Measurements from ENCODE around the gene NEURL3.

The NEURL3 gene

GRCh38 chr2:96470636-96471035 lies 34.5 kb downstream of the NEURL3 start:
- TF ChIP-seq ARNTL (CRISPR knock-in tag; IDR thresholded peaks at IDR 0.05; ENCODE audit: borderline replicate concordance, low read depth) (no peak), SNAI2 (CRISPR knock-in tag; IDR thresholded peaks at IDR 0.05) (no peak), TCF4 (CRISPR knock-in tag; IDR thresholded peaks at IDR 0.05; ENCODE audit: borderline replicate concordance) (no peak), RARB (CRISPR knock-in tag; IDR thresholded peaks at IDR 0.05) (no peak), ZFP3 (CRISPR knock-in tag; IDR thresholded peaks at IDR 0.05) (no peak), TSHZ2 (CRISPR knock-in tag; IDR thresholded peaks at IDR 0.05) (no peak), ZNF8 (CRISPR knock-in tag; IDR thresholded peaks at IDR 0.05) (no peak), PATZ1 (CRISPR knock-in tag; IDR thresholded peaks at IDR 0.05; ENCODE audit: borderline replicate concordance) (no peak), GLIS3 (CRISPR knock-in tag; IDR thresholded peaks at IDR 0.05) (no peak), ISL1 (CRISPR knock-in tag; IDR thresholded peaks at IDR 0.05) (no peak), POU6F1 (CRISPR knock-in tag; IDR thresholded peaks at IDR 0.05; ENCODE audit: borderline replicate concordance, low read depth) (no peak), CSRNP3 (CRISPR knock-in tag; IDR thresholded peaks at IDR 0.05) (no peak), OSR1 (CRISPR knock-in tag; IDR thresholded peaks at IDR 0.05) (no peak), PPARA (CRISPR knock-in tag; IDR thresholded peaks at IDR 0.05; ENCODE audit: borderline replicate concordance) (no peak), CSDC2 (CRISPR knock-in tag; IDR thresholded peaks at IDR 0.05) (no peak), BACH2 (CRISPR knock-in tag; IDR thresholded peaks at IDR 0.05; ENCODE audit: borderline replicate concordance) (no peak), ESRRG (CRISPR knock-in tag; IDR thresholded peaks at IDR 0.05) (no peak), CREB5 (CRISPR knock-in tag; IDR thresholded peaks at IDR 0.05; ENCODE audit: low read depth) (no peak), ZNF565 (CRISPR knock-in tag; conservative IDR thresholded peaks at IDR 0.05; ENCODE audit: low read depth) (no peak)
- peak; percentile 83 for ATAC-seq

- no peak for TF ChIP-seq CREB5 (CRISPR knock-in tag; IDR thresholded peaks at IDR 0.05; ENCODE audit: low read depth)
- no peak for TF ChIP-seq OSR1 (CRISPR knock-in tag; IDR thresholded peaks at IDR 0.05)
- no peak for TF ChIP-seq ESRRG (CRISPR knock-in tag; IDR thresholded peaks at IDR 0.05)
- no peak for TF ChIP-seq GLIS3 (CRISPR knock-in tag; IDR thresholded peaks at IDR 0.05)
- ATAC-seq, result no peak
Observed at GRCh38 chr2:96470109-96470508, 35.0 kb downstream of the NEURL3 start.

GRCh38 chr2:96468904-96469303 lies 36.3 kb downstream of the NEURL3 start:
- no peak for ATAC-seq
- TF ChIP-seq TOX (CRISPR knock-in tag; IDR thresholded peaks at IDR 0.05; ENCODE audit: borderline replicate concordance), result no peak
- TF ChIP-seq ZNF8 (CRISPR knock-in tag; IDR thresholded peaks at IDR 0.05), result no peak
- no peak for TF ChIP-seq CREB5 (CRISPR knock-in tag; IDR thresholded peaks at IDR 0.05; ENCODE audit: low read depth)
- no peak for TF ChIP-seq SNAI2 (CRISPR knock-in tag; IDR thresholded peaks at IDR 0.05)
- no peak for TF ChIP-seq ESRRG (CRISPR knock-in tag; IDR thresholded peaks at IDR 0.05)
- TF ChIP-seq ZFP3 (CRISPR knock-in tag; IDR thresholded peaks at IDR 0.05), result no peak
- TF ChIP-seq TSHZ2 (CRISPR knock-in tag; IDR thresholded peaks at IDR 0.05), result no peak
- TF ChIP-seq CSRNP3 (CRISPR knock-in tag; IDR thresholded peaks at IDR 0.05), result no peak
- no peak for TF ChIP-seq CSDC2 (CRISPR knock-in tag; IDR thresholded peaks at IDR 0.05)
- no peak for TF ChIP-seq ISL1 (CRISPR knock-in tag; IDR thresholded peaks at IDR 0.05)

Measured in SK-N-SH treated with all-trans-retinoic acid at 6 μM for 48 hours (cell line).